Spleen (tissue), 11 donors: ENCODE data around the gene GABARAP. TPM values are rescaled to one million over a fixed set of nuclear protein-coding genes. Genes with fewer than 3 reads are reported as not detected.
A peak's percentile ranks its signal among the peaks of the same experiment; 100 is the strongest.

Experiments used
- DNase-seq: peaks from one replicate; pipeline ENCODE4 v3.0.0-alpha.2; 2020
- H3K27ac ChIP-seq, 8 donors: fragments of 200-600 bp; sonication (generic) in 7 of 8; 1 replicate in 4 of 8; 2 replicates in 4 of 8; pipeline versions ENCODE4 v1.5.0 to v1.8.0; 2016 to 2021; ENCODE audit warnings: inconsistent platforms in 4 of 8, mild to moderate bottlenecking in 4 of 8, moderate library complexity in 1 of 8
- H3K27me3 ChIP-seq, 7 donors: fragments of 200-600 bp; sonication (generic) in 6 of 7; replicated peaks in 1 of 7; 1 replicate in 4 of 7; 2 replicates in 3 of 7; pipeline versions ENCODE4 v1.5.0 to v1.8.0; 2016 to 2021; ENCODE audit warnings: inconsistent platforms in 3 of 7, mild to moderate bottlenecking in 1 of 7
- H3K36me3 ChIP-seq, 6 donors: fragments of 200-600 bp; sonication (generic) in 5 of 6; 1 replicate in 4 of 6; 2 replicates in 2 of 6; pipeline versions ENCODE4 v1.5.0 to v1.8.0; 2016 to 2021; ENCODE audit warnings: inconsistent platforms in 2 of 6
- H3K4me1 ChIP-seq, 6 donors: fragments of 200-600 bp; sonication (generic) in 5 of 6; 1 replicate in 3 of 6; 2 replicates in 3 of 6; pipeline versions ENCODE4 v1.5.0 to v1.8.0; 2016 to 2021; ENCODE audit warnings: inconsistent platforms in 3 of 6
- H3K4me3 ChIP-seq, 8 donors: fragments of 200-600 bp; sonication (generic) in 7 of 8; 1 replicate in 4 of 8; 2 replicates in 4 of 8; pipeline versions ENCODE4 v1.5.0 to v1.8.0; 2016 to 2021; ENCODE audit warnings: inconsistent platforms in 4 of 8, mild to moderate bottlenecking in 4 of 8, moderate library complexity in 2 of 8
- H3K9me3 ChIP-seq, 8 donors: fragments of 200-600 bp; sonication (generic) in 7 of 8; 1 replicate in 4 of 8; 2 replicates in 4 of 8; pipeline versions ENCODE4 v1.5.0 to v1.8.0; 2016 to 2021; ENCODE audit warnings: inconsistent platforms in 4 of 8
- CTCF ChIP-seq, 11 experiments: fragments of 200-600 bp in 7 of 11; fragments of 450-650 bp in 4 of 11; sonication (generic) in 4 of 11; IDR thresholded peaks in 8 of 11; conservative IDR thresholded peaks in 3 of 11; 1 replicate in 7 of 11; 2 replicates in 4 of 11; pipeline versions ENCODE4 v1.4.0 to v1.8.0; 2016 to 2021; ENCODE audit warnings: antibody characterized with exemption in 11 of 11, inconsistent platforms in 4 of 11, mild to moderate bottlenecking in 1 of 11
- POLR2A ChIP-seq, 3 donors: fragments of 450-650 bp; IDR thresholded peaks; one replicate each; pipeline ENCODE4 v1.5.1; 2017; ENCODE audit warnings: antibody characterized with exemption in 3 of 3, mild to moderate bottlenecking in 1 of 3
- POLR2AphosphoS5 ChIP-seq, 3 donors: sonication (generic); formaldehyde crosslinking; IDR thresholded peaks; one replicate each; pipeline ENCODE4 v1.5.1; 2017; ENCODE audit warnings: antibody characterized with exemption in 3 of 3
- WGBS, 5 donors: extraction: QIAGEN DNeasy Blood & Tissue Kit in 3 of 5; methylation state at CpG; one replicate each; pipeline versions ENCODE4 v1.1.5 to v1.1.7; 2013 to 2018; 5-methylcytosine and 5-hydroxymethylcytosine counted together
- intact Hi-C: fragments of 100-400 bp; cut with DNase I; formaldehyde crosslinking; loops from one replicate; pipeline ENCODE4 v1.15.0; 2023; ENCODE audit warnings: low total_unique reads
- polyA plus RNA-seq, 3 donors: library from polyadenylated mRNA; stranded (reverse); fragments of 200-250 nt; gene quantifications; one replicate each; pipeline ENCODE4 v1.2.1, GENCODE V29; 2013
- total RNA-seq, 7 donors: library from RNA; depleted of rRNA in 3 of 7; stranded (reverse); fragments of >200 nt in 3 of 7; fragmentation: NEBNext Ultra II Directional in 4 of 7; extraction: Animal tissue kit (Norgen Biotek cat#: 25700) in 4 of 7; gene quantifications; one replicate each; pipeline versions ENCODE4 v1.1.0 to v1.2.1, GENCODE V29; 2016 to 2021
- donor health status: healthy with polysubstance abuse.
- donor health status: DM: no; HTN: no; CAD: no; lungs with moderate emphysema.
- donor health status: DM: no; HTN: no; CAD: no.
- donor health status: Bipolar disorder and iron deficiency.
- donor health status: healthy.
- donor health status: DM: no; HTN: no; CAD: no.
- donor health status: DM: yes; HTN: yes; CAD: no.

The GABARAP gene
- total and polyA plus RNA-seq, 10 donors, result 222 to 855 (median 489) TPM

GRCh38 chr17:7282752-7283321 is 40.6 kb upstream of the GABARAP start:
- no peaks in the 10 kb centered on the region for H3K36me3 ChIP-seq

GRCh38 chr17:7281953-7282751 is 39.9 kb upstream of the GABARAP start:
- H3K36me3 ChIP-seq, result no peaks in the 10 kb centered on the region
- DNase-seq, result peak; percentile 79
- no peaks in the 10 kb centered on the region for H3K9me3 ChIP-seq
- H3K4me1 ChIP-seq, result peaks cover 17 to 34% (median 30%) of the 10 kb centered on the region in 6 donors
- peaks cover 0 to 70% (median 20%) of the 10 kb centered on the region in 7 donors for H3K27me3 ChIP-seq
- TF ChIP-seq POLR2AphosphoS5 (IDR thresholded peaks at IDR 0.05) (peak in 2 of 3 donors; percentile 28 to 53), CTCF (IDR thresholded peaks at IDR 0.05 in 8 of 11, conservative IDR thresholded peaks at IDR 0.05 in 3 of 11) (no peak)
- H3K27ac ChIP-seq, result peak overlapping the region in 2 of 8 donors; percentile 15 to 60
- peak overlapping the region; percentile 30 to 67 (median 43) for H3K4me3 ChIP-seq
- 1 to 7% (median 3%) methylated on average over 5 to 43 of the region's 43 CpGs for WGBS, 5 donors
- intact Hi-C loops, result loop anchor here (2.0 kb wide), 1 partner anchor 15 kb away; no protein-coding TSS in a partner anchor

More at GRCh38 chr17:7282752-7283321, 40.6 kb upstream of the GABARAP start:
- no peak for TF ChIP-seq CTCF (IDR thresholded peaks at IDR 0.05 in 8 of 11, conservative IDR thresholded peaks at IDR 0.05 in 3 of 11)
- TF ChIP-seq POLR2AphosphoS5 (IDR thresholded peaks at IDR 0.05), result no peak
- TF ChIP-seq POLR2A (IDR thresholded peaks at IDR 0.05), result no peak
- no peak for DNase-seq
- WGBS, 5 donors, result 52 to 57% (median 53%) methylated on average over 6 of the region's 6 CpGs
- Histone ChIP-seq H3K4me3 (peak overlapping the region in 2 of 8 donors; percentile 45 to 50), H3K4me1 (peaks cover 17 to 34% (median 30%) of the 10 kb centered on the region in 6 donors), H3K9me3 (no peaks in the 10 kb centered on the region), H3K27ac (peak overlapping the region in 1 of 8 donors; percentile 60), H3K27me3 (peaks cover 0 to 77% (median 20%) of the 10 kb centered on the region in 7 donors)
- intact Hi-C loops, result no loop called here

DNA sequence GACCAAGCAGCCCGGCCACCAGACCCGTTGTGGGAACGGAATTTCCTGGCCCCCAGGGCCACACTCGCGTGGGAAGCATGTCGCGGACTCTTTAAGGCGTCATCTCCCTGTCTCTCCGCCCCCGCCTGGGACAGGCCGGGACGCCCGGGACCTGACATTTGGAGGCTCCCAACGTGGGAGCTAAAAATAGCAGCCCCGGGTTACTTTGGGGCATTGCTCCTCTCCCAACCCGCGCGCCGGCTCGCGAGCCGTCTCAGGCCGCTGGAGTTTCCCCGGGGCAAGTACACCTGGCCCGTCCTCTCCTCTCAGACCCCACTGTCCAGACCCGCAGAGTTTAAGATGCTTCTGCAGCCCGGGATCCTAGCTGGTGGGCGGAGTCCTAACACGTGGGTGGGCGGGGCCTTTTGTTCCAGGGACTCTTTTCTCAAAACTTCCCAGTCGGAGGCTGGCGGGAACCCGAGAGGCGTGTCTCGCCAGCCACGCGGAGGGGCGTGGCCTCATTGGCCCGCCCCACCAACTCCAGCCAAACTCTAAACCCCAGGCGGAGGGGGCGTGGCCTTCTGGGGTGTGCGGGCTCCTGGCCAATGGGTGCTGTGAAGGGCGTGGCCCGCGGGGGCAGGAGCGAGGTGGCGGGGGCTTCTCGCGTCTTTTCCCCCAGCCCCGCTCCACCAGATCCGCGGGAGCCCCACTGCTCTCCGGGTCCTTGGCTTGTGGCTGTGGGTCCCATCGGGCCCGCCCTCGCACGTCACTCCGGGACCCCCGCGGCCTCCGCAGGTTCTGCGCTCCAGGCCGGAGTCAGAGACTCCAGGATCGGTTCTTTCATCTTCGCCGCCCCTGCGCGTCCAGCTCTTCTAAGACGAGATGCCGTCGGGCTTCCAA is 39.1 kb upstream of the GABARAP start, which contains the start of gene SLC2A4:
Gene SLC2A4, plus strand, starts transcription at position 645 of the 879 bp plus-strand sequence. Its CDS starts 217 bp downstream, at position 862.
- peaks cover 0 to 63% (median 20%) of the 10 kb centered on the region in 7 donors for H3K27me3 ChIP-seq
- TF ChIP-seq CTCF (IDR thresholded peaks at IDR 0.05 in 8 of 11, conservative IDR thresholded peaks at IDR 0.05 in 3 of 11) (no peak), POLR2A (IDR thresholded peaks at IDR 0.05) (no peak), POLR2AphosphoS5 (IDR thresholded peaks at IDR 0.05) (peak in 2 of 3 donors; percentile 34 to 44)
- WGBS, 5 donors, result 0 to 1% (median 1%) methylated on average over 24 to 71 of the region's 71 CpGs
- peak within 1 kb of the TSS; percentile 30 to 67 (median 43) for H3K4me3 ChIP-seq
- H3K27ac ChIP-seq, result peak within 1 kb of the TSS in 6 of 8 donors; percentile 47 to 69 (median 62)
- peaks cover 17 to 34% (median 30%) of the 10 kb centered on the region in 6 donors for H3K4me1 ChIP-seq
- no peaks in the 10 kb centered on the region for H3K36me3 ChIP-seq
- peak; percentile 93 for DNase-seq
- intact Hi-C loops, result loop anchor here (2.0 kb wide), 1 partner anchor 15 kb away; no protein-coding TSS in a partner anchor
- H3K9me3 ChIP-seq, result no peaks in the 10 kb centered on the region
